Mucosa of descending colon (tissue), 3 donors: Measurements from ENCODE around the gene KLK12. TPM values are rescaled to one million over a fixed set of nuclear protein-coding genes. Genes with fewer than 3 reads are reported as not detected.

Source experiments
- ATAC-seq: fragments of 200-7000 bp; cut with Tn5 transposase; one replicate; pipeline ENCODE4 v1.9.1; 2020; ENCODE audit warnings: mild to moderate bottlenecking, moderate library complexity
- DNase-seq, 3 donors: peaks; one replicate each; pipeline ENCODE4 v3.0.0-alpha.2; 2020
- H3K36me3 ChIP-seq: fragments of 200-600 bp; one replicate; pipeline ENCODE4 v1.8.0; 2021; ENCODE audit warnings: low read depth, mild to moderate bottlenecking
- H3K4me1 ChIP-seq: fragments of 200-600 bp; one replicate; pipeline ENCODE4 v1.8.0; 2021; ENCODE audit warnings: low read depth, mild to moderate bottlenecking
- H3K4me3 ChIP-seq: fragments of 200-600 bp; one replicate; pipeline ENCODE4 v1.8.0; 2021; ENCODE audit warnings: mild to moderate bottlenecking
- H3K9me3 ChIP-seq: fragments of 200-600 bp; one replicate; pipeline ENCODE4 v1.8.0; 2021; ENCODE audit warnings: mild to moderate bottlenecking
- CTCF ChIP-seq: fragments of 200-600 bp; IDR thresholded peaks from one replicate; pipeline ENCODE4 v1.8.0; 2022; ENCODE audit warnings: antibody characterized with exemption, mild to moderate bottlenecking
- intact Hi-C, 2 donors: fragments of 100-400 bp; cut with DNase I in 1 of 2; cut with micrococcal nuclease in 1 of 2; formaldehyde crosslinking; loops; one replicate each; pipeline versions ENCODE4 v1.11.0 to v1.11.1; 2022; cut with DNase I, micrococcal nuclease
- total RNA-seq, 3 donors: library from RNA; stranded (reverse); fragmentation: NEBNext Ultra II Directional in 2 of 3; extraction: Animal tissue kit (Norgen Biotek cat#: 25700) in 2 of 3; gene quantifications; one replicate each; pipeline versions ENCODE4 v1.2.1 to v1.2.4, GENCODE V29; 2021 to 2023
- donor health status: DM: no; HTN: no; CAD: no; lungs with moderate emphysema.
- donor health status: DM: no; HTN: no; CAD: no.
- donor health status: DM: no; HTN: yes; CAD: no.

Gene KLK12
- total RNA-seq, 3 donors from 2014 or later: 1.0 TPM; not detected in 2

- H3K4me1 ChIP-seq: no peaks in the 10 kb centered on the region
- no peak for ATAC-seq
- no peak overlapping the region for H3K4me3 ChIP-seq
- intact Hi-C loops: no loop called here
- H3K36me3 ChIP-seq: no peaks in the 10 kb centered on the region
- DNase-seq: no peak
- no peak for TF ChIP-seq CTCF
- H3K9me3 ChIP-seq: no peaks in the 10 kb centered on the region
Observed at GRCh38 chr19:51009061-51009891, 25.5 kb downstream of the KLK12 start.

GRCh38 chr19:51007488-51007887 lies 27.3 kb downstream of the KLK12 start:
- Histone ChIP-seq H3K4me3 (no peak overlapping the region), H3K4me1 (no peaks in the 10 kb centered on the region), H3K36me3 (no peaks in the 10 kb centered on the region), H3K9me3 (no peaks in the 10 kb centered on the region)
- no peak for TF ChIP-seq CTCF
- intact Hi-C loops: no loop called here
- ATAC-seq (no peak), DNase-seq (no peak)

GRCh38 chr19:51006406-51006805 lies 28.4 kb downstream of the KLK12 start:
- Histone ChIP-seq H3K4me3 (no peak overlapping the region), H3K36me3 (no peaks in the 10 kb centered on the region), H3K9me3 (no peaks in the 10 kb centered on the region), H3K4me1 (no peaks in the 10 kb centered on the region)
- TF ChIP-seq CTCF: no peak
- no peak for ATAC-seq
- intact Hi-C loops: no loop called here
- no peak for DNase-seq

GRCh38 chr19:51005248-51005647 lies 29.6 kb downstream of the KLK12 start:
- no peak for ATAC-seq
- DNase-seq: no peak
- intact Hi-C loops: no loop called here
- H3K9me3 ChIP-seq: no peaks in the 10 kb centered on the region
- H3K4me3 ChIP-seq: no peak overlapping the region
- no peaks in the 10 kb centered on the region for H3K4me1 ChIP-seq
- H3K36me3 ChIP-seq: no peaks in the 10 kb centered on the region
- no peak for TF ChIP-seq CTCF

GRCh38 chr19:51003316-51003715 lies 31.5 kb downstream of the KLK12 start:
- Histone ChIP-seq H3K4me1 (no peaks in the 10 kb centered on the region), H3K36me3 (no peaks in the 10 kb centered on the region), H3K9me3 (no peaks in the 10 kb centered on the region), H3K4me3 (no peak overlapping the region)
- DNase-seq (no peak), ATAC-seq (no peak)
- intact Hi-C loops: no loop called here
- TF ChIP-seq CTCF: no peak
